ENCODE data around the gene SLC6A16.
"Not testable (repeated sequence)": the region's sequence is repeated elsewhere in the genome, so short reads cannot be mapped to it uniquely, and the experiment has no call there.

Gene SLC6A16

GRCh38 chr19:49333811-49334288, 8.9 kb upstream of the SLC6A16 start:
- Histone ChIP-seq H3K4me3 (replicated peaks; ENCODE audit: low read depth, low read length) (peak overlapping the region; percentile 25), H3K36me3 (ENCODE audit: control insufficient read depth, insufficient read depth, low read length) (peaks cover 11% of the 10 kb centered on the region), H3K27me3 (replicated peaks; ENCODE audit: control insufficient read depth, insufficient read depth, low read length) (no peaks in the 10 kb centered on the region)
- peak; percentile 91 for DNase-seq (ENCODE audit: extremely low read depth, insufficient read length)
- TF ChIP-seq CTCF (IDR thresholded peaks at IDR 0.05; ENCODE audit: insufficient read depth, low read length, poor library complexity, severe bottlenecking): no peak

- peak overlapping the region; percentile 25 for H3K4me3 ChIP-seq (replicated peaks; ENCODE audit: low read depth, low read length)
- DNase-seq (ENCODE audit: extremely low read depth, insufficient read length): no peak
Measured at GRCh38 chr19:49333418-49333805, 8.4 kb upstream of the SLC6A16 start.

GRCh38 chr19:49332691-49333417, 7.9 kb upstream of the SLC6A16 start:
- not testable (repeated sequence) for DNase-seq (ENCODE audit: extremely low read depth, insufficient read length); H3K36me3 ChIP-seq (ENCODE audit: control insufficient read depth, insufficient read depth, low read length); H3K27me3 ChIP-seq (replicated peaks; ENCODE audit: control insufficient read depth, insufficient read depth, low read length); H3K4me3 ChIP-seq (replicated peaks; ENCODE audit: low read depth, low read length)

More at GRCh38 chr19:49333418-49333805, 8.4 kb upstream of the SLC6A16 start:
- TF ChIP-seq CTCF (IDR thresholded peaks at IDR 0.05; ENCODE audit: insufficient read depth, low read length, poor library complexity, severe bottlenecking): no peak
- H3K27me3 ChIP-seq (replicated peaks; ENCODE audit: control insufficient read depth, insufficient read depth, low read length): no peaks in the 10 kb centered on the region
- H3K36me3 ChIP-seq (ENCODE audit: control insufficient read depth, insufficient read depth, low read length): peaks cover 10% of the 10 kb centered on the region

GRCh38 chr19:49331616-49332055, 6.6 kb upstream of the SLC6A16 start:
- Histone ChIP-seq H3K27me3 (replicated peaks; ENCODE audit: control insufficient read depth, insufficient read depth, low read length) (no peaks in the 10 kb centered on the region), H3K4me3 (replicated peaks; ENCODE audit: low read depth, low read length) (no peak overlapping the region), H3K36me3 (ENCODE audit: control insufficient read depth, insufficient read depth, low read length) (peaks cover under 1% of the 10 kb centered on the region)
- TF ChIP-seq CTCF (IDR thresholded peaks at IDR 0.05; ENCODE audit: insufficient read depth, low read length, poor library complexity, severe bottlenecking): no peak
- DNase-seq (ENCODE audit: extremely low read depth, insufficient read length): no peak

GRCh38 chr19:49331187-49331586, 6.2 kb upstream of the SLC6A16 start:
- not testable (repeated sequence) for H3K27me3 ChIP-seq (replicated peaks; ENCODE audit: control insufficient read depth, insufficient read depth, low read length); H3K4me3 ChIP-seq (replicated peaks; ENCODE audit: low read depth, low read length); H3K36me3 ChIP-seq (ENCODE audit: control insufficient read depth, insufficient read depth, low read length); DNase-seq (ENCODE audit: extremely low read depth, insufficient read length)

- H3K36me3 ChIP-seq (ENCODE audit: control insufficient read depth, insufficient read depth, low read length): no peaks in the 10 kb centered on the region; the same call in 1 of the 2 replicates
- no peak for DNase-seq (ENCODE audit: extremely low read depth, insufficient read length)
- TF ChIP-seq CTCF (IDR thresholded peaks at IDR 0.05; ENCODE audit: insufficient read depth, low read length, poor library complexity, severe bottlenecking): no peak
- H3K4me3 ChIP-seq (replicated peaks; ENCODE audit: low read depth, low read length): no peak overlapping the region
- H3K27me3 ChIP-seq (replicated peaks; ENCODE audit: control insufficient read depth, insufficient read depth, low read length): no peaks in the 10 kb centered on the region
Measured at GRCh38 chr19:49328741-49329140, 3.8 kb upstream of the SLC6A16 start.
